Activated T-cell treated with anti-CD3 and anti-CD28 coated beads for 48 hours (primary cell): ENCODE measurements around the gene ACAD8.
A peak's percentile ranks its signal among the peaks of the same experiment; 100 is the strongest.

Source experiments
- DNase-seq: peaks from one replicate; pipeline ENCODE4 v3.0.0-alpha.2; 2020; ENCODE audit warnings: low read depth

ACAD8 gene

DNA sequence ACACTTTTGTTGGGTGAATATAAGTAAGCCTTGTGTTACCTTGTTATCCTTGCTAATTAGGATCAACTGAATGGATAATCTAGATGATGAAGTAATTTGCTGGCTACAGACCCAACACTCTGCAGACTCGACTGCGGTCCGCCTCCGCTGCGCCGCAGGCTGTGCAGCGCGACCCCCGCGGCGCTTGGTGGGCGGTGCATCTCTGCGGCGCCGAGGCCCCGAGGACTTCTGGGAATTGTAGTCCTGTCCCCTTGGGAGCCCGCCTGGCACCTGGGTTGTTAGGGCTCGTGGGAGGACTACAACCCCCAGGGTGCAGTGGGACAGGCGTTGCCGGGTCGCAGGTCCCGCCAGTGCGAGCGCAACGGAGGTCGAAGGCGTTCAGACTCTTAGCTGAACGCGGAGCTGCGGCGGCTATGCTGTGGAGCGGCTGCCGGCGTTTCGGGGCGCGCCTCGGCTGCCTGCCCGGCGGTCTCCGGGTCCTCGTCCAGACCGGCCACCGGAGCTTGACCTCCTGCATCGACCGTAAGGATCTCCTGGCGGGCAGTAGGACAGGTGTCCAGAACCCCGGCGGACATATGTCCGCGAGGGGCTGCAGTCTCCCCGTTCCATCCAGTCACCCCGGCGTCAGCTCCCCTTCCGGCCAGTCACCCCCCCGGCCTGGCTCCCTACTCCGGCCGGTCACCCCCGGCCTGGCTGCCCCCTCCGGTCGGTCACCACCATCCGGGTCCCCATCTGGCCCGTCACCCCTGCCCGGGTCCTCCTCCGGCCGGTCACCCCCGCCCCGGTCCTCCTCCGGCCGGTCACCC, at the start of gene ACAD8, which contains the start of gene THYN1:
Gene ACAD8, plus strand, starts transcription at position 381 of the 806 bp plus-strand sequence. Its CDS starts 33 bp downstream, at position 414.
Gene THYN1, minus strand, starts transcription at position 165 of the 806 bp plus-strand sequence. CDS start 470 bp downstream, outside the sequence.
- DNase-seq = peak; percentile 94

DNA sequence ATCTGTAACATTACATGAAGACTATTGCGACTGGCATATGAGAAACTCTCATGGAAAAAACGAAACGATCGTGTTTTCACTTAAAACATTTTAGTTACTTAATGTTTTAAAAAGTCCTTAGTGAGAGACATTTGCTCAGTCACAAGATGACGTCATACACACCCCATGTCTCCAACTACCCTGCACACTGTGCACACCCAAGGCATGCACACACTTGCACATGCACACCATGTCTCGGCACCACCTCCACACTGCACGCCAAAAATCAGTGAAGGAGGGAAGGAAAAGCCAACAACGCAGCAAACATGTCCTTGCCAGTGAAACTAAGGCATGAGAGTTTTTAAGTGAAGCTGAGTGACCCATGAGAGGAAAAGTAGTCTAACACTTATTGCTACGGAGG, 47.6 kb upstream of the ACAD8 start:
- DNase-seq = no peak

DNA sequence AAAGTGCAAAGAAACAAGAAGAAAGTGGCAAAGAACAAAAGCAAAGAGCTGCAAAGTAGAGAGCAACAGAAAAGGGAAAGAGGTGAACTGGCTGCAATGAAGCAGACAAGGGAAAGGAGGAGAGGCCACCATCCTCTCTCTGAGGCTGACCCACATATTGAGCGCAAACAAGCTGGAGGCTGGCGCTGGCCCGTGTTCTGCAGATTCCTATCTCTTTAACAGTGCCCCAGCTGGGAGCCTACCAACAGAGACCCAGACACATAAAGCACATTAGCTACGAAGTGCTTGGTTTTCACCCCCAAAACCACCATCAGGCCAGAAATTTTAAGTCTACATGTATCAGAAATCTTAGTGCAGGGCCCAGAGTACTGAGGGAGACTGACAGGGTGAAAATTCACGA, 47.2 kb upstream of the ACAD8 start:
- no peak for DNase-seq

DNA sequence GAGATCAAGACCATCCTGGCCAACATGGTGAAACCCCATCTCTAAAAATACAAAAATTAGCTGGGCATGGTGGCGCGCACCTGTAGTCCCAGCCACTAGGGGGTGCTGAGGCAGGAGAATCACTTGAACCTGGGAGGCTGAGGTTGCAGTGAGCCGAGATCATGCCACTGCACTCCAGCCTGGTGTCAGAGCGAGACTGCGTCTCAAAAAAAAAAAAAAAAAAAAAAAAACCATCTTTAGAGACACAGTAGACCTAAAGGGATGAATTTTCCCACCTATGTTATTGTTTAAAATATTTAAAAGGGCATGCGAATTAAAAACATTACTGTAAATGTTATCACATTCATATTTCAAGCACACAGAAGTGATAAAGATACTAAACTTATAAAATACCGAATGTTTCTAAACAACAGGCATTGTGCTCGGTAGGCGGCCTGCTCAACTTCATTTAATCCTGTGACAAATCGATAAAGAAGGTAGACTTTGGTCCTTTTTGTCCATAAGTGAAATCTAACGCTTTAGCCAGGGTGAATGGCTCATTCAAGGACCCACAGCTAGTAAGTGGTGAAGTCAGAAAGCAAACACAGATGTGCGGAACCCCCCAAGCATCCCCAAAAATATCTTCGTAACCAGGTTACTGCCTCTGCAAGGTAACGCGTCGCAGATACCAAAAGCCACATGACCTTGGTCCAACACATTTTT, 45.7 kb upstream of the ACAD8 start:
- DNase-seq = peak; percentile 58

DNA sequence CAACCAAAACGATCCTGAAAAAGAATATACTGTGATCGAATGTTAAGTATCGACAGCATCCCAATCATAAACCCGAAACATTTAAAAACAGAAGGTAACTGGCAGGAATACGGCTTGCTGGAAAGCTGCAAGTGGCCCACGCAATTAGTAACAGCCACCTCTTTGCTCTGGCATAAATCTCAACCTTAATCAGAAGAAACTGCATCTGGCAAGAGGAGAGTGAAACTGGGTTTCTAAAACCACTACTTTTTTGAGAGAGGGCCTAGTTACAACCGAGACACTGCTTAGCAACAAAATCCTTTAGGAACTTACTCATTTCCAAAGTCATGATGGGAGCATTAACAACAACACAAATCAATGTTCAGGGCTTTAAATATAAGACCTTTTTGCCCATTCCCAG, 37.5 kb upstream of the ACAD8 start:
- no peak for DNase-seq

DNA sequence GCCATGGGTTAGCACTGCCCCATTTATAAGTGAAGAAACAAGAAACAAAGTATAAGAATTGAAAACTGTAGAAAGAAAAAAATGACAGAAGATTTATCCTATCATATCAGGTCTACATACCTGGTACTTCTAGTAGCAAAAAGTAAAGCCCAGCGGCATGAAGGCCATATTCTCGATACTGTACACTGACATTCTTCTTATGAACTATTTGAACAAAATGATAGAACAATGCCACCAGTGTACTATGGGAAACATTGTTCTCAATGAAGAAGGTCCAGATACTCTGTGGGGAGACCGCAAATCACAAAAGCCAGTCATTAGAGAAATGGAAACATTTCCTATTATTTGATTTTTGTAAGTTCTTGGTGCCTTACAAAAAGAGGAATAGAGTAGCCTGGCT, 36.6 kb upstream of the ACAD8 start:
- no peak for DNase-seq

DNA sequence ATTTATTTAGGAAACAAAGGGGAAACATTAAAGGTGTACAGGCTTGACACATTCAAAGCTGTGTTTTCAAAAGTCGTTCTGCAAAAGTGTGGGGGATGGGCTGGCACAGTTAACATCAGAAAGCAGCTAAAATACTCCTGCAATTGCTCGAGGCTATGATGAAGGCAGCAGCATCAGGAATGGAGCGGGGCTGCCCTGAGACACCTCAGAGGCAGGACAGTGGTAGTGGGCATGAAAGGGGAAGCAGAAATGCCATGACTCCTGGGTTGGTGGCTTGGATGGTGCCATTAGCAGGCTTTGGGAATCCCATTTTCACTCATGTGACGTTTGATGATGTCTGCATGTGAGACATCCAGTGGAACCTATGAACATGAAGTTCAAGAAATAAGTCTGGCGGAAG, 30.2 kb upstream of the ACAD8 start:
- no peak for DNase-seq

DNA sequence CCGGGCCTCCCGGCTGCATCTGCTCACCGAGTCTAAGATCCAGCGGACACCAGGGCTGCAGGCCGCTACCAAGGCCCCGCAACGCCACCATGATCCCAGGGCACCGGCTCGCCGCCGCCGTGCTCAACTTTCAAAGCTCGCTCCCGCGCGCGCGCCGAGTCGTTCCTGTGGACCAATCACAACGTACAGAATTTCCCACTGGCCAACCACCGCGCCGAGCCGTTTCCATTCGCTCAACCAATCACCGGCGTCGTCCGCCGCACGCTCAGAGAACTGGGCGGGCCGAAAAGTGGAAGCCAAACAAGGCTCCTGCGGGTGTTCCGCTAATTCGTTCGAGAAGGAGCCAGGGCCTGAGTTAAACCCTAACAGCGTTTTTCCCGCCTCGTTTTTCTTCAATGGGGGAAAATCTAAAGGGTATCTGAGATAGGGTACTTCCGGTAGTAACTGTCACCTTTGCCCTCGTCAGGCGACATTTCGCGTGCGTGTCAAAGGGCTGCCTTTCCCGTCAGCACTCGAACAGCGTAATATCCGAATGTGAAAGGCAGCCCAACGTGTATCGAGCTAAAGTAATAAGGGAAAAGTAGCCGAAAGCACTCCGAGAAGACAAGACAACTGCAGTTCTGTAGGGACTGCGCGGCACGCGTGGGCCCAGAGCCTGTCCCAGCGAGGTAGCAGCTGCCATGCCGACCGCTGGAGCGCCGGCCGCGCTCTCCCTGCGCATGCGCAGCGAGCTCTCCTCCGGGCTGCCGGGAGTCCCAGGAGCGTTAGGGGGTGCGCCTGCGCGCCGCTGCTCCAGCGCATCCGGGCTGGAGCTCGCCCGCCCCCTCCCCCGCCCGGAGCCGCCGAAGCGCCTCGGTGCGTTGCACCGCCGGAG, 29.3 kb upstream of the ACAD8 start, which contains the start of the genes NCAPD3 and VPS26B:
Gene NCAPD3, minus strand, starts transcription at position 132 of the 874 bp plus-strand sequence. Its CDS starts 41 bp downstream, at position 91.
Gene VPS26B, plus strand, starts transcription at position 836 of the 874 bp plus-strand sequence. CDS start 452 bp downstream, outside the sequence.
- peak; percentile 93 for DNase-seq

DNA sequence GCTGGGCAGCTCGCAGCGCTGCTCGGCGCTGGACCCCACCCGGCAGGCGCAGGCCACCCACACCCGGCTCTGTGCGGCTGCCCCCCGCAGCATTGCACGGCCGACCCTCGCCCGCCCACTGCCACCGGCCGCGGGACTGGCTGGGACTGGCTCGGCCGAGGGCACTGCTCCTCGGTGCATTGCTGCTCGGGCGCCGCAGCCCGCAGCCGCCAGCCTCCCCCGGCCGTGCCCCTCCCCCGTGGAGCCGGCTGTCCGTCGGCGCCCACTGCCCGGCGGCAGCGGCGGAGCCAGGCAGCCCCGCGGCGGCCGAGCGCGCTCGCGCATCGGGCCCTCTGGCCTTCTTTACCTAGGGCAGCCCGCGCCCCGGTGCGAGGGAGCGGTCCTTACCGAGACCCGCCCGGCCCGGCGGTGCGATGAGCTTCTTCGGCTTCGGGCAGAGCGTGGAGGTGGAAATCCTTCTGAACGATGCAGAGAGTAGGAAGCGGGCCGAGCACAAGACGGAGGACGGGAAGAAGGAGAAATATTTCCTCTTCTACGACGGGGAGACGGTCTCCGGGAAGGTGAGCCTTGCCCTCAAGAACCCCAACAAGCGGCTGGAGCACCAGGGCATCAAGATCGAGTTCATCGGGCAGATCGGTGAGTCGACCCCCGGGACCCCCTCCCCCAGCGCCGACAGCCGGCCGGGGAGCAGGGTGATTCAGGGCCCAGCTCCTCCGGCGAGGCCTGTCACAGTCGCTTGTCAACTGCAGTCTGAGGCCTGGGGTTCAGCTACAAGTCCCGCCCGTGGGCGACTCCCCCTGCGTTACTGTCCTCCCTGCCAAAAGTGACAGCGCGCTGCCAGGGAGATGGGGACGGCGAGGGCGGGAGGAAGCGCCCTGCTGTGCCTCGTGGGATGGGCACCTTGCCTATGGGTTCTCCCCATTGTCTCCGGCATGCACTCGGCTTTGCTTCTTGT, 28.4 kb upstream of the ACAD8 start:
- peak; percentile 60 for DNase-seq

DNA sequence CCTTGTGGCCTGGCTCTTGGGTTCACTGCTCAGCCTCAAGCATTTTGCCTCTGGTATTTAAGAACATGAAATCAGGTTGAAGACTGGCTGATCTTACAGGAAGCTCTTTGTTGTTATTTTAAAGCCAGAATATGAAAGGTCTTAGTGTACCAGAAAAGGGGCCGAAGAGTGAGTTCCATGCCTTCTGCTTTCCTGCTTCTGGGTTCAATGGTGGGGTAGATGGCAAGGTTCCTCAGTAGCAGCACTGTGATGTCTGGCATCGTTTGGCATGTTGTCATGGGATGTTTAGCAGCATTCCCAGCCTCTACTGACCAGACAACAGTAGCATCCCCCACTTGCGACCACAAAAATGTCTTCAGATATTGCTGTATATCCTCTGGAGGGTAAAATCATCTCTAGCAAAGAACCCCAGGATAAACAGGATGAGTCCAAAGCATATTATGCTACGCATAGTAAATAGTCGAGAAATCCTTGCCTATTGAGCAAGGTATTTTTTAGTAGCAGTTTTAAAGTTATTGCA, 26.5 kb upstream of the ACAD8 start:
- no peak for DNase-seq

DNA sequence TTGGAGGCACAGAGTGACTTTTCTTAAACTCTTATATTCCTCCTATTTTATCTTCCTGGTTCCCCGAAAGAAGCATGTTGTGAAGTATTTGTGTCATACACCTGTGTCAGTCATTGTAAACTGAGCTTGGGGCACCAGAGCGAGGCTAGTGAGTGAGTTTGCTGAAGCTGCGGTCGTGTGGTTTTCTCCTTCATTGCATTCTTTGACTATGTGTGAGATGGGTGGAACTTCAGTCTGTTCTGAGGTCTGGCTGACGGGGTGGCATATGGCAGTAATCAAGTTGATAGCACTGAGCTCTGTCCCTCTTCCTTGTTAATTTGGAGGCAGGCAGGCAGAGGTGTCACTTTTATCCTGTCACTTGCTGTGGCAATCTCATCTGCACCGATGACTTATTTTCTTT, 24.7 kb upstream of the ACAD8 start:
- peak; percentile 12 for DNase-seq

DNA sequence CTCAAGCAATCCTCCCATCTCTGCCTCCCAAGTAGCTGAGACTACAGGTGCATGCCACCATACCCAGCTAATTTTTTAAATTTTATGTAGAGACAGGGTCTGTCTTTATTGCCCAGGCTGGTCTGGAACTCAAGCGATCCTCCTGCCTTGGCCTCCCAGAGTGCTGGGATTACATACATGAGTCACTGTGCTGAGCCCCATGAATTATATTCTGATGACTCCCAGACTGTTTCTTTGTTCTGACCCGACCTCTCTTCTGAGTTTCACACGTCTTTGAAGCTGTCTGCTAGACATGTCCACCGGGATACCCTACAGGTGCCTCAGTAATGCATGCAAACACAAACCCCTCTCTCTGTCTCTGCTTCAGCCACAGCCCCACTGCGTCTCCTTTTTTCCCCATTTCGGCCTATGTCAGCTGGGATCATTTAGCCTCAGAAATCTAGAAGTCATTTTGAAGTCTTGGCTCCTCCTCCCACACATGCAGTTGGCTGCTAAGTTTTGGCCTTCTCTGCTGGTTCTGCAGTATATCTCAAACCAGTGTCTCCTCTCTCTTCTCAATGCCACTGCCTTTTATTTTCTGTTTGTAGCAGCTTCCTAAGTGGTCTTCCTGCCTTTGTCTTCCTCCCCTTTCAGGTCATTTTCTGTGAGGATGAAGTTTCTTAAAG, 24.1 kb upstream of the ACAD8 start:
- no peak for DNase-seq

DNA sequence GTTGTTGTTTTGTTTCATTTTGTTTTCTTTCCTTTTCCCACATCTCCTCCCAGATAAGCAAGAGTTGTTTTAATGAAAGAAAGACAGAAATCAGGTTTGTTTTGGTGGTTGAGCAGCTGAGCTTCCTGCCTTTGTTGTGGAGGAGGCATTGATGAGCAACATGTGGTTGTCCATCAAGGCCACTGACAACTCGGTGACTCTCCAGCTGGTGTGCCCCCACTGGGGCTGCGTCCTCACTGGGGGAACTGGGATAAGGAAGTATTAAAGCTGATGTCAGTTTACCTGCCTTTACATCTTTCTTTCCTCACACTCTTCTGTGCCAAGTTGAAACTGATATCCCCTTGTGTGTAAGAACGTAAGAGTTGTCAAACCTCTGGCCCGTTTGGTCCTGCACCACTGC, 23.0 kb upstream of the ACAD8 start:
- DNase-seq = no peak

DNA sequence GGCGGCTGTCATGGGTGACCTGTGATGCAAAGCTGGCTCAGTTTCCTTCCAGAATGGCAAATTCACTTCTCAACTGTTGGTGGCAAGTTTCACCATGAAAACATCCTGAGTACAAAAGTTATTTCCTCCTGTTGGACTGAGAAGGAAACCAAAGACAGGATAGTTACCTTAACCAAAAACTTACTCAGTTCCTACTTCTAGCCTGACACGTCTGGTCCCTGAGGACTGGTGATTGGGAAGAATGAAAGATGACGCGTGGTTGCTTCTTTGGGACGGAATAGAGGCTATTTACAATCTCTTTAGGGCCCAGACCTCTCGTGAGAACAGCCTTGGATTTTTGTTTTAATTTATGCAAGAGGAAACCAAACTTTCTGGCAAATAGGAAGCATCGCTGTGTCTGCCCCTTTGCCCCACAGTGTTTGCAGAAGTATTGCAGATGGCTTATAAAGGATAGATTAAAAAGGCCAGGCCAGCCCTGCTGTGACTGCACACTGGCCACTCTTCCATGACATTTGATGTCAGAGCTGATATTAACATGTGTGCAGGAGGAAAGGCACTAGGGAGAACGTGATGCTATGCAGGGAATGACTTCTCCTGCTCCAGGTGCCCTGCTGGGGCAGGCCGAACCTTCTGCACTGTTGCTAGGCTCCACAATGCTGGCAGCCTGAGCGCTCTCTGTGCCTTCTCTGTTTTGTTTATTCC, 21.3 kb upstream of the ACAD8 start:
- DNase-seq = no peak

DNA sequence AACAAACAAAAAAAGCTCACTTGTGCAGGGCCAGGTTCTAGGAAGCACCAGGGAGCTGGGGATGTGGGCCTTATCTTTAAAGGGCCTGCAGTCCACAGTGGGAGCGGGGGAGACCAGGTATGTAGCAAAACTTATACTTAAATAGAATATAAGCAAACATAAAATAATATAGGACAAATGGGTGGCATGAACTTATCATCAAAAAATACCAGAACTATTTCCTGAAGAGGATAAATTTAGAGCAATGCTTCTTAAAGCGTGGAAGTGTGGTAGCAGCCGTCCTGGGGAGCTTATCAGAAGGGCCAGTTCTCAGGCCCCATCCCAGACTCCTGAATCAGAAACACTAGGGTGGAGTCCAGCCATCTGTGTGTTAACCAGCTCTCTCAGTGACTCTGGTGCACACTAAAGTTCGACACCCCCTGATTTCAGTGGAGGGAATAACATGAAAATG, 19.6 kb upstream of the ACAD8 start:
- DNase-seq = no peak

DNA sequence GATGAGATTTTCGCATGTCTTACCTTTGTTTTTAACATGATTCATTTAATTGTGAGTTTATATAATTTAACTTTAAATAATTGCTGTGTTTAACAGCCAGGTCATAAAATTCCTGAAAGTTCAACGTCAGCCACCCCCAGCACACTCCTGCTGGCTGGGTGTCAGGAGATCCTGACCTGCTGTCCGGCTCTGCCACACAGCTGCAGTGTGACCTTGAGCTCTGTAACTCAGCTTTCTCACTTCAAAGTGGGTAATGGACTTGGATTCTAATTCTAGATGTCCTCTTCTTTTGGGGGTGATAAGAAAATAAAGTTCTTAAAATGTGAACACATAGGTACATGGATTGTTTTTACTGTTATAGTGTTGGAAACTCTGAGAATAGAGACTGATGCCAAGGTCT, 18.0 kb upstream of the ACAD8 start:
- no peak for DNase-seq

DNA sequence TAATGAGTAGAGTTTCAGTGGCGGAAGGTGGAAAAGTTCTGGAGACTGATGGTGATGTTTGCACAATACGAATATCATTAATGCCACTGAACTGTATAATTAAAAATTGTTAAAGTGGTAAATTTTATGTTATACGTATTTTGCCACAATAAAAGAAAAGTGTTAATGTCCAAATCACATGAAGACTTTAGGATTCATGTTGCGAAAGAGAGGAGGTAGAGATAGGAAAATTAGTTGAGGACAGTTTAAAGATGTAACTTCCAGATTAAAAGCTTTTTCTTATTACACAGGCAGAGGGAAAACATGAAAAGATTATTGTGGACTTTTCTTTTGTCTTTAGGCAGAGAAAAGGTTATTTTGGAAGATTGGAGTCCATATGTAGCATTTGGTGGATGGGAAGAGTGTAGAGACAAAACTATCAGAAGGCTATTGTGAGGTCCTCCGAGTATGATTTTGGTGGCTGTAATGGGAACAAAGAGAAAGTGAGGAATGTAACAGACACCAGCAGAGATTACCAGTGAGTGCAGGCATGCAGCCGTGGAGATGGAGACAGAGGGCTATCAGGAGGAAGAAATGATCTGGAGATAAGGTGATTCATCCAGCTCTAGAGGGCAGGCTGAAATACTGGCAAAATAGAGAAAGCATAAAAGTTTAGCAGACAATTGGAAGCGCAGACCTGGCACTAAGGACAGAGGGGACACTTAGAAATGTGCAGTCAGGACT, 16.4 kb upstream of the ACAD8 start:
- no peak for DNase-seq

DNA sequence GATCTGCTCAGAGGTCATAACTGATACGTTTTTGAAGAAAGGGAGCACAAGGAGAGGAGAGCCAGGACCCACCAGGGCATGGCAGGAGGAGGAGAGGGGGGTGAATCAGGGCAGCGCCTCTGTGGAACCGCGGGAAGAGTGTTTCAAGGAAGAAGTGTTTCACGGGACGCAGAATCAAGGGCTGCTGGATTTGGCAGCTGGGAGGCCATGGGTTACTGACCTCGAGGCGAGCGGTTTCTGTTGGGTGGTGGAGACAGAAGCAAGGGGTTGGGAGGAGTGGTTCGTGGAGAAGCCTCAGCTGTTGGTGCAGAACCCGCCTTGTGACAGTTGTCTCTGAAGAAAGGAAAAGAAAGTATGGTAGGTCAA, 15.8 kb upstream of the ACAD8 start:
- no peak for DNase-seq

DNA sequence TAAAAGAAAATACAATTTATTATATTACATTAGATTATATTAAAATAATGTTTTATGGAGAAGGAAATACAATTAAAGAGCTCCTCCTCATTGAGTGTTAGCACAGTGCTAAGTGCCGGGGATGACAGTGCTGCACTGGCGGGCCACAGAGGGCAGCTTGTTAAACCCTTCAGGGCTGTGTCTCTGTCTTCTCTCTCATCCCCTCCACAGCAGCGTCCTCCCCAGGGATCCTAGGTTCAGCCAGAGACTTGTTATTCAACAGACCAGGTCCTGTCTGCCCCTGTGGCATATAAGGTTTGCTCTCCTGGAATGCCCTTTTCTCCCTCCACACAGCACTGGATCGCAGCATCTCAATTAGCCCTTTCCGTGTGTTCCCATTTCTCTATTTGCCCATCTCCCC, 14.4 kb upstream of the ACAD8 start:
- DNase-seq = no peak
